Liver (tissue), 3 donors: ENCODE data around the gene COL5A1.

Experiments used
- ATF3 ChIP-seq: IDR thresholded peaks from 2 replicates; pipeline ENCODE4 v1.6.1; 2016; ENCODE audit warnings: antibody characterized with exemption
- CTCF ChIP-seq: fragments of 150-350 bp; IDR thresholded peaks from 2 replicates; pipeline ENCODE4 v1.5.1; 2017; ENCODE audit warnings: improper control_type of control experiment, low read depth, low read length; ENCODE audit not compliant: missing input control
- EGR1 ChIP-seq, 2 donors: IDR thresholded peaks; 2 replicates each; pipeline ENCODE4 v1.6.1; 2016 to 2018; ENCODE audit warnings: antibody characterized with exemption in 2 of 2, low read depth in 2 of 2
- FOXA1 ChIP-seq: IDR thresholded peaks from 2 replicates; pipeline ENCODE4 v1.6.1; 2016; ENCODE audit warnings: antibody characterized with exemption
- GABPA ChIP-seq, 2 donors: IDR thresholded peaks in 1 of 2; conservative IDR thresholded peaks in 1 of 2; 2 replicates each; pipeline ENCODE4 v1.6.1; 2016; ENCODE audit warnings: antibody characterized with exemption in 2 of 2, mild to moderate bottlenecking in 1 of 2, moderate library complexity in 1 of 2
- JUND ChIP-seq, 2 donors: IDR thresholded peaks; 2 replicates each; pipeline ENCODE4 v1.6.1; 2016; ENCODE audit warnings: antibody characterized with exemption in 2 of 2
- REST ChIP-seq: IDR thresholded peaks from 2 replicates; pipeline ENCODE4 v1.6.1; 2016; ENCODE audit warnings: antibody characterized with exemption, mild to moderate bottlenecking
- SP1 ChIP-seq: IDR thresholded peaks from 2 replicates; pipeline ENCODE4 v1.6.1; 2018; ENCODE audit warnings: antibody characterized with exemption, mild to moderate bottlenecking
- TAF1 ChIP-seq: conservative IDR thresholded peaks from 2 replicates; pipeline ENCODE4 v1.6.1; 2016; ENCODE audit warnings: antibody characterized with exemption, mild to moderate bottlenecking
- YY1 ChIP-seq: IDR thresholded peaks from 2 replicates; pipeline ENCODE4 v1.6.1; 2016; ENCODE audit warnings: antibody characterized with exemption, mild to moderate bottlenecking
- ZBTB33 ChIP-seq: IDR thresholded peaks from 2 replicates; pipeline ENCODE4 v1.6.1; 2016; ENCODE audit warnings: antibody characterized with exemption
- donor health status: healthy.
- donor health status: healthy.

GRCh38 chr9:134600371-134600770 is 41.2 kb upstream of the COL5A1 start:
- TF ChIP-seq CTCF (no peak), YY1 (no peak), ZBTB33 (no peak), TAF1 (no peak), JUND (IDR thresholded peaks at IDR 0.05) (no peak), SP1 (no peak), FOXA1 (no peak), GABPA (IDR thresholded peaks at IDR 0.05 in 1 of 2, conservative IDR thresholded peaks at IDR 0.05 in 1 of 2) (no peak), EGR1 (IDR thresholded peaks at IDR 0.05; ENCODE audit: low read depth in 2 of 2) (no peak), ATF3 (no peak), REST (no peak)
